ENCODE results near the gene ZMYND11.

ZMYND11 gene

GRCh38 chr10:267705-268104 is 132.4 kb downstream of the ZMYND11 start:
- H3K4me3 ChIP-seq (replicated peaks; ENCODE audit: low read depth, low read length): no peak overlapping the region
- DNase-seq (ENCODE audit: extremely low read depth, low read depth): no peak

GRCh38 chr10:269440-270074 is 134.3 kb downstream of the ZMYND11 start:
- TF ChIP-seq, protein P1, sequence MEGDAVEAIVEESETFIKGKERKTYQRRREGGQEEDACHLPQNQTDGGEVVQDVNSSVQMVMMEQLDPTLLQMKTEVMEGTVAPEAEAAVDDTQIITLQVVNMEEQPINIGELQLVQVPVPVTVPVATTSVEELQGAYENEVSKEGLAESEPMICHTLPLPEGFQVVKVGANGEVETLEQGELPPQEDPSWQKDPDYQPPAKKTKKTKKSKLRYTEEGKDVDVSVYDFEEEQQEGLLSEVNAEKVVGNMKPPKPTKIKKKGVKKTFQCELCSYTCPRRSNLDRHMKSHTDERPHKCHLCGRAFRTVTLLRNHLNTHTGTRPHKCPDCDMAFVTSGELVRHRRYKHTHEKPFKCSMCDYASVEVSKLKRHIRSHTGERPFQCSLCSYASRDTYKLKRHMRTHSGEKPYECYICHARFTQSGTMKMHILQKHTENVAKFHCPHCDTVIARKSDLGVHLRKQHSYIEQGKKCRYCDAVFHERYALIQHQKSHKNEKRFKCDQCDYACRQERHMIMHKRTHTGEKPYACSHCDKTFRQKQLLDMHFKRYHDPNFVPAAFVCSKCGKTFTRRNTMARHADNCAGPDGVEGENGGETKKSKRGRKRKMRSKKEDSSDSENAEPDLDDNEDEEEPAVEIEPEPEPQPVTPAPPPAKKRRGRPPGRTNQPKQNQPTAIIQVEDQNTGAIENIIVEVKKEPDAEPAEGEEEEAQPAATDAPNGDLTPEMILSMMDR (IDR thresholded peaks at IDR 0.05; ENCODE audit: low read depth, low read length, missing control alignments): no peak
- DNase-seq (ENCODE audit: extremely low read depth, low read depth): no peak
- H3K4me3 ChIP-seq (replicated peaks; ENCODE audit: low read depth, low read length): no peak overlapping the region

More at GRCh38 chr10:267705-268104, 132.4 kb downstream of the ZMYND11 start:
- TF ChIP-seq, protein P1 (IDR thresholded peaks at IDR 0.05; ENCODE audit: low read depth, low read length, missing control alignments): no peak

DNA sequence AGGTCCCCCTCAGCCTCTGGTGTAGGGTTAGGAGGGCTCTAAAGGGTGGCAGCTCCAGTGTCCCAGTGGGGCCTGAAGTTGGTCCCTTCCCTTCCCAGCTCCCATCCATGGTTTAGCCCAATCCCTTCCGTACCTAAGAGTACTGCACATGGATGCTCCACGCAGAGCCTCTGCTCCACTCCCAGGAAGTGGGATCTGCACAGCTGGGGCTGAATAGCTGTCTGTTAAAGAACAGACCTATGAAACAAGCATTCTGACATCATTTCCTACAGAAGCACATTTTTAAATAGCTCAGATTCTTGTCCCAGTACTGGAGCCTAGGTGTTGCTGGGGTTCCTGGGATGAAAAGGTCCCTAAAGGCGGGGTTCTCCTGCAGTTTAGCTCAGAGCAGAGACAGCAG is 135.9 kb downstream of the ZMYND11 start:
- no peak for DNase-seq (ENCODE audit: extremely low read depth, low read depth)
- TF ChIP-seq, protein P1 (IDR thresholded peaks at IDR 0.05; ENCODE audit: low read depth, low read length, missing control alignments): no peak
- no peak overlapping the region for H3K4me3 ChIP-seq (replicated peaks; ENCODE audit: low read depth, low read length)

- TF ChIP-seq, protein P1 (IDR thresholded peaks at IDR 0.05; ENCODE audit: low read depth, low read length, missing control alignments): no peak
- H3K4me3 ChIP-seq (replicated peaks; ENCODE audit: low read depth, low read length): no peak overlapping the region
- no peak for DNase-seq (ENCODE audit: extremely low read depth, low read depth)
These were observed 136.5 kb downstream of the ZMYND11 start for GRCh38 chr10:271722-272121.

DNA sequence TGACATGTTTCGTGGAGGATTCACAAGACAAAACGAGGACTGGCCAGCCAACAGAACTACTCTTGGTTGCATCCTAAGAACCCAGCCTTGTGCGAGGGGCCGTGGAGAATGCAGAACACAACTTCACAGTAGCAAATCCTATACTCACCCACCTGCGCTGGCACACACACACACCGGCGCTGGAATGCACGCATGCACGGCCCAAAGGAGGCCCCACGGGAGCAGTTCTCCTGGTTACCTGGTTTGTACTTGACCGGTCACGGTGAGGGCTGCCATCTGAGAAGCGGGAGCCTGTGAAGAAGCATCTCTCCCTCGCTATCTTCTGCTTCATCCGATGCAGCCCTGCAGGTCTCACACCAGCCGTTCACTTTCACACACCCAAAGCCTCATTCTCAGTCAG is 137.8 kb downstream of the ZMYND11 start:
- H3K4me3 ChIP-seq (replicated peaks; ENCODE audit: low read depth, low read length): no peak overlapping the region
- DNase-seq (ENCODE audit: extremely low read depth, low read depth): no peak
- TF ChIP-seq, protein P1 (IDR thresholded peaks at IDR 0.05; ENCODE audit: low read depth, low read length, missing control alignments): no peak

GRCh38 chr10:274866-275265 is 139.6 kb downstream of the ZMYND11 start:
- TF ChIP-seq, protein P1 (IDR thresholded peaks at IDR 0.05; ENCODE audit: low read depth, low read length, missing control alignments): no peak
- no peak for DNase-seq (ENCODE audit: extremely low read depth, low read depth)
- H3K4me3 ChIP-seq (replicated peaks; ENCODE audit: low read depth, low read length): no peak overlapping the region

DNA sequence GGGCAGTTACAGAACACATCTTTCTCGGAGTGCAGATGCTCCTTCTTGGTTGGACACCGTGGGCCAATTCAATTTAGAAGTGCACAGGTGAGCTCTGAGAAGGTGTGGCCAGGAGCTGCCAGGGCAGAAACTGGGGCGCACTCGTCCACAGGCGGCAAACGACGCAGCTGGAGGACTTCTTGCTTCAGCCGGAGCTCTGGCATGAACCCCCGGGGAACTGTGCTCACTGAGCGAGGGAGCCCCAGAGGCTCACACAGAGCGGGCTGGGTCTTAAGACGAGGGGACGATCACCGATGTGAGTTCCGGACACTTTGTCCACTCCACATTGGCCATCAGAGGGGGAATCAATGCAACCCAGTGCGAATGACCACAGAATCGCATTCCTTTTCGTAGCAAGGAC is 140.4 kb downstream of the ZMYND11 start:
- DNase-seq (ENCODE audit: extremely low read depth, low read depth): no peak
- H3K4me3 ChIP-seq (replicated peaks; ENCODE audit: low read depth, low read length): no peak overlapping the region
- TF ChIP-seq, protein P1 (IDR thresholded peaks at IDR 0.05; ENCODE audit: low read depth, low read length, missing control alignments): no peak
